Measurements from ENCODE around the gene EZH2. TPM values are rescaled to one million over a fixed set of nuclear protein-coding genes. Genes with fewer than 3 reads are reported as not detected.

Gene EZH2
- total and polyA plus RNA-seq, 4 donors, result 3.6 to 14.8 (median 4.4) TPM

DNA sequence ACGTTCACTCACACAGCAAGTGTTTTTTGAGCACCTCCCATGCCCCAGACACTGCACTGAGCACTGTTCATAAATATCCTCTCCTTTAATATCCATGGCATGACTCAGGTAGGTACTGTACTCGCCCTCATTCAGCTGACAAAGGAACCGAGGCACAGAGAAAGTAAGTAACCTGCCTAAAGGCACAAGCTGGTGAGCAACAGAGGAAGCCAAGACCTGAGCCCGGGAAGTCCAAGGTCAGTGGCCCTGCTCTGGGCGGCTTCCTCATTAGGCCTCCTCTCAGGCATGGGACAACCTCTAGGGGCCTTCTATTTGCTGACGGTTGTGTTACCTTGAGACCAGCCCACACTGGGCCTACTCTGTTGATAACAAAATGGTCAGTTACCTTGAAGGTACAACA, 45.1 kb upstream of the EZH2 start:
- TF ChIP-seq, protein P1, sequence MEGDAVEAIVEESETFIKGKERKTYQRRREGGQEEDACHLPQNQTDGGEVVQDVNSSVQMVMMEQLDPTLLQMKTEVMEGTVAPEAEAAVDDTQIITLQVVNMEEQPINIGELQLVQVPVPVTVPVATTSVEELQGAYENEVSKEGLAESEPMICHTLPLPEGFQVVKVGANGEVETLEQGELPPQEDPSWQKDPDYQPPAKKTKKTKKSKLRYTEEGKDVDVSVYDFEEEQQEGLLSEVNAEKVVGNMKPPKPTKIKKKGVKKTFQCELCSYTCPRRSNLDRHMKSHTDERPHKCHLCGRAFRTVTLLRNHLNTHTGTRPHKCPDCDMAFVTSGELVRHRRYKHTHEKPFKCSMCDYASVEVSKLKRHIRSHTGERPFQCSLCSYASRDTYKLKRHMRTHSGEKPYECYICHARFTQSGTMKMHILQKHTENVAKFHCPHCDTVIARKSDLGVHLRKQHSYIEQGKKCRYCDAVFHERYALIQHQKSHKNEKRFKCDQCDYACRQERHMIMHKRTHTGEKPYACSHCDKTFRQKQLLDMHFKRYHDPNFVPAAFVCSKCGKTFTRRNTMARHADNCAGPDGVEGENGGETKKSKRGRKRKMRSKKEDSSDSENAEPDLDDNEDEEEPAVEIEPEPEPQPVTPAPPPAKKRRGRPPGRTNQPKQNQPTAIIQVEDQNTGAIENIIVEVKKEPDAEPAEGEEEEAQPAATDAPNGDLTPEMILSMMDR (IDR thresholded peaks at IDR 0.05; ENCODE audit: control extremely low read depth, extremely low read depth), result no peak
- ATAC-seq (ENCODE audit: insufficient read depth, low FRiP score), result no peak
- H3K9ac ChIP-seq (ENCODE audit: insufficient read depth in 1 of 2, low read length in 2 of 2), result no peak overlapping the region
- no peaks in the 10 kb centered on the region for H3K9me3 ChIP-seq (ENCODE audit: control insufficient read depth in 4 of 4, insufficient read depth in 3 of 4, low read length in 3 of 4)
- DNase-seq, result no peak
- H3K36me3 ChIP-seq (ENCODE audit: control insufficient read depth in 4 of 4, insufficient read depth in 4 of 4, low read length in 4 of 4), result peaks cover 0 to 1% (median 0%) of the 10 kb centered on the region in 4 donors
- H3K27me3 ChIP-seq (ENCODE audit: control insufficient read depth in 3 of 3, insufficient read depth in 3 of 3, low read length in 2 of 3), result no peaks in the 10 kb centered on the region
- WGBS, 2 donors, result 95 to 96% methylated on average over 6 of the region's 6 CpGs
- no peak overlapping the region for H3K4me3 ChIP-seq
- H3K27ac ChIP-seq (ENCODE audit: low read depth in 1 of 2, low read length in 1 of 2), result no peak overlapping the region
- no peaks in the 10 kb centered on the region for H3K4me1 ChIP-seq (ENCODE audit: control insufficient read depth in 5 of 5, insufficient read depth in 5 of 5, low read length in 5 of 5)

DNA sequence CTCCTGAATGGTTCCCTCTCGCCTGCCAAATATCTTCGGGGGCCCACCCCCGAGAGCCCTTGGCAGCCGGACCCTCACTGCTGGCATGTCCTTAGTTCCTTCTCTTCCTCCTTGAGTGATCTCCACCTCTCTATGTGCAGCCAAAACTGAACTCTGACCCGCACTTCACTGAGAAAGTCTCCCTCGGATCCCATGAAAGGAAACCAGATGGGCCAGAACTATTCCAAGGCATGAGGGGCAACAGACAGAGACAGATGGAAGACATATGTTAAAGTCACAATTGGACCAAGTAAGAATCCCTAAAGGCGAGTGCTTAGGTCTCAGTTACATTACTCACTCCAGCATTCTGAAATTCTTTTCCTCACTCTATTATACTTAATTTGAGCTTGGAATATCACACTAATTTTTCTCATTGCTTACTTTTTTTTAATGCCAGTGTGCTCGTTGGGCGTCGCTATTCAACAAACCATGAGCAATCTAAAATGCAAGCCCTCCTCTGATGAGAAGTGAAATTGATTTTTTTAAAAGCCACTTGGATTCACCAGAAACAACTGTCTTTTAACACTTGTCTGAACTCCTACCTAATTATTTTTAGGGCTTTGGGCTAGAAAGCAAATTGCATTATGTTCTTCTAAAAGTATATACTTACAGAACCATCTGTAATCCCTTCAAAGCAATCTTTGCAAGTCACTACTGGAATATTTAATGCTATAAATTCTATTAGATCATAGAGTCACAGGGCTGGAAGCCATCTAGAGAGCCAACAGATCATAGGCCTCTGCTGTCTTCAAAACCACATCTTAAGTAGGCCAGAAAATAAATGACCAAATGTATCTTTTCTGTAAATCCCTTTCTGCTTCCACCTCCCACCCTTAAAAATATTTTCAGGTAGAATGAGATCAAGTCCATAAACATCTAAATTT, 43.3 kb upstream of the EZH2 start:
- Histone ChIP-seq H3K4me1 (ENCODE audit: control insufficient read depth in 5 of 5, insufficient read depth in 5 of 5, low read length in 5 of 5) (no peaks in the 10 kb centered on the region), H3K27me3 (ENCODE audit: control insufficient read depth in 3 of 3, insufficient read depth in 3 of 3, low read length in 2 of 3) (no peaks in the 10 kb centered on the region), H3K9me3 (ENCODE audit: control insufficient read depth in 4 of 4, insufficient read depth in 3 of 4, low read length in 3 of 4) (no peaks in the 10 kb centered on the region), H3K36me3 (ENCODE audit: control insufficient read depth in 4 of 4, insufficient read depth in 4 of 4, low read length in 4 of 4) (peaks cover 0 to 1% (median 0%) of the 10 kb centered on the region in 4 donors), H3K27ac (ENCODE audit: low read depth in 1 of 2, low read length in 1 of 2) (no peak overlapping the region), H3K9ac (ENCODE audit: insufficient read depth in 1 of 2, low read length in 2 of 2) (no peak overlapping the region), H3K4me3 (no peak overlapping the region)
- DNase-seq (no peak), ATAC-seq (ENCODE audit: insufficient read depth, low FRiP score) (no peak)
- TF ChIP-seq, protein P1 (IDR thresholded peaks at IDR 0.05; ENCODE audit: control extremely low read depth, extremely low read depth), result no peak
- WGBS, 2 donors, result 76 to 89% methylated on average over 10 of the region's 10 CpGs

DNA sequence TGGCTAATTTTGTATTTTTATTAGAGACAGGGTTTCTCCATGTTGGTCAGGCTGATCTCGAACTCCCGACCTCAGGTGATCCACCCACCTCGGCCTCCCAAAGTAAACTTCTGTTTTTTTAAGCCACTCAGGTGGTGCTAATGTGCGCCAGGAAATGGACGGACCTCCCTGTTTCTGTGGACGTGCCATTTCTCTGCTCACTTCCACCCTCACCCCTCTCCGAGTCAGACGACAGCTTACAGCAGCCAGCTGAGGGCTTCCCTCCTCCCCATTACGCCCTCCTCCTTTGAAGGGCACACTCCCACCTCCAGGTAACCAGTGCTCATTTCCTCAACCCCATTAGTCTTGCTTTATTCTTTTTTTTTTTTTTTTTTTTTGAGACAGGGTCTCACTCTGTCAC, 41.7 kb upstream of the EZH2 start:
- 85 to 88% methylated on average over 9 of the region's 9 CpGs for WGBS, 2 donors
- Histone ChIP-seq H3K27me3 (ENCODE audit: control insufficient read depth in 3 of 3, insufficient read depth in 3 of 3, low read length in 2 of 3) (no peaks in the 10 kb centered on the region), H3K4me3 (no peak overlapping the region), H3K36me3 (ENCODE audit: control insufficient read depth in 4 of 4, insufficient read depth in 4 of 4, low read length in 4 of 4) (peaks cover 0 to 1% (median 0%) of the 10 kb centered on the region in 4 donors), H3K9ac (ENCODE audit: insufficient read depth in 1 of 2, low read length in 2 of 2) (no peak overlapping the region), H3K4me1 (ENCODE audit: control insufficient read depth in 5 of 5, insufficient read depth in 5 of 5, low read length in 5 of 5) (no peaks in the 10 kb centered on the region), H3K27ac (ENCODE audit: low read depth in 1 of 2, low read length in 1 of 2) (no peak overlapping the region), H3K9me3 (ENCODE audit: control insufficient read depth in 4 of 4, insufficient read depth in 3 of 4, low read length in 3 of 4) (peaks cover 0 to 1% (median 0%) of the 10 kb centered on the region in 4 donors)
- no peak for DNase-seq
- TF ChIP-seq, protein P1 (IDR thresholded peaks at IDR 0.05; ENCODE audit: control extremely low read depth, extremely low read depth), result no peak
- no peak for ATAC-seq (ENCODE audit: insufficient read depth, low FRiP score)

Data from lung (tissue), 12 donors.